ENCODE data around the gene SIRT1. TPM values are rescaled to one million over a fixed set of nuclear protein-coding genes. Genes with fewer than 3 reads are reported as not detected.

SIRT1 gene
- total RNA-seq, 1 donor from 2014 or later: 33.5 TPM

DNA sequence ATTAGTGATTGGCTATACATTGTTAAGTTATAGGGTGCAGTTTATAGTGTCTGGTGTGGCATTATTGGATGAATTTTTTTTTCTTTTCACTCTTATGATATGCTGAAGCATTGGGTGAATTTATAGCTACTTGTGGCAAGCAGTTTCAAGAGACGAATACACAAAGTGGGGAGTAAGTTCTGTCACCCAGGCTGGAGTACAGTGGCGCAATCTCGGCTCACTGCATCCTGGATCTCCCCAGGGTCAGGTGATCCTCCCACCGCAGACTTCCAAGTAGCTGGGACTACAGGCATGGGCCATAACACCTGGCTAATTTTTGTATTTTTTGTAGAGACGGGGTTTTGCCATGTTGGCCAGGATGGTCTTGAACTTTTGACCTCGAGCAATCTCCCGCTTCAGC, 6.3 kb upstream of the SIRT1 start:
- Mint-ChIP-seq H3K36me3 (ENCODE audit: unreplicated experiment) (no peaks in the 10 kb centered on the region), H3K4me1 (ENCODE audit: low read depth, unreplicated experiment) (no peaks in the 10 kb centered on the region), H3K27ac (ENCODE audit: unreplicated experiment) (no peak overlapping the region), H3K9me3 (ENCODE audit: unreplicated experiment) (peaks cover 5% of the 10 kb centered on the region), H3K27me3 (ENCODE audit: unreplicated experiment) (no peaks in the 10 kb centered on the region), H3K4me3 (ENCODE audit: unreplicated experiment) (no peak overlapping the region)
- TF ChIP-seq CTCF (IDR thresholded peaks at IDR 0.05; ENCODE audit: partially characterized antibody, unreplicated experiment): no peak
- DNase-seq: no peak

- no peak for TF ChIP-seq CTCF (IDR thresholded peaks at IDR 0.05; ENCODE audit: partially characterized antibody, unreplicated experiment)
- Mint-ChIP-seq H3K36me3 (ENCODE audit: unreplicated experiment) (peaks cover 4% of the 10 kb centered on the region), H3K9me3 (ENCODE audit: unreplicated experiment) (peaks cover 12% of the 10 kb centered on the region), H3K27ac (ENCODE audit: unreplicated experiment) (peak overlapping the region; percentile 95), H3K27me3 (ENCODE audit: unreplicated experiment) (peaks cover 5% of the 10 kb centered on the region), H3K4me3 (ENCODE audit: unreplicated experiment) (peak overlapping the region; percentile 95), H3K4me1 (ENCODE audit: low read depth, unreplicated experiment) (peaks cover 5% of the 10 kb centered on the region)
- no peak for DNase-seq
Measured at GRCh38 chr10:67883710-67884312, 645 bp upstream of the SIRT1 start.

- H3K27me3 Mint-ChIP-seq (ENCODE audit: unreplicated experiment): peaks cover 5% of the 10 kb centered on the region
- peaks cover 5% of the 10 kb centered on the region for H3K4me1 Mint-ChIP-seq (ENCODE audit: low read depth, unreplicated experiment)
- no peak for TF ChIP-seq CTCF (IDR thresholded peaks at IDR 0.05; ENCODE audit: partially characterized antibody, unreplicated experiment)
- H3K27ac Mint-ChIP-seq (ENCODE audit: unreplicated experiment): peak overlapping the region; percentile 88
- peak; percentile 80 for DNase-seq
- H3K36me3 Mint-ChIP-seq (ENCODE audit: unreplicated experiment): peaks cover 4% of the 10 kb centered on the region
- peaks cover 12% of the 10 kb centered on the region for H3K9me3 Mint-ChIP-seq (ENCODE audit: unreplicated experiment)
- H3K4me3 Mint-ChIP-seq (ENCODE audit: unreplicated experiment): peak overlapping the region; percentile 97
Measured at GRCh38 chr10:67884842-67885670, 600 bp downstream of the SIRT1 start.

DNA sequence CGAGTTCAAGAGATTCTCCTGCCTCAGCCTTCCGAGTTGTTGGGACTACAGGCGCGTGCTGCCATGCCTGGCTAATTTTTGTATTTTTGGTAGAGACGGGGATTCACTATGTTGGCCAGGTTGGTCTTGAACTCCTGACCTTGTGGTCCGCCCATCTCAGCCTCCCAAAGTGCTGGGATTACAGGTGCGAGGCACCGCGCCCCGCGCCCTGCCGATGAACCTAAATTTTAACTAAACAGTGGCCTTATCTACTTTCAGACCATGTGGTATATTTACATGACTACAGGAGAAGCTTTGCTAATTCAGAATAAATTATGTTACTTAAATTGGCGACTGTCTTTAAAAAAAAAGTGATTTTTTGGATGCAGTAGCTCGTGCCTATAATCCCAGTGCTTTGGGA, 9.2 kb downstream of the SIRT1 start:
- Mint-ChIP-seq H3K27ac (ENCODE audit: unreplicated experiment) (no peak overlapping the region), H3K4me1 (ENCODE audit: low read depth, unreplicated experiment) (no peaks in the 10 kb centered on the region), H3K27me3 (ENCODE audit: unreplicated experiment) (no peaks in the 10 kb centered on the region), H3K9me3 (ENCODE audit: unreplicated experiment) (no peaks in the 10 kb centered on the region), H3K36me3 (ENCODE audit: unreplicated experiment) (no peaks in the 10 kb centered on the region), H3K4me3 (ENCODE audit: unreplicated experiment) (no peak overlapping the region)
- DNase-seq: no peak
- no peak for TF ChIP-seq CTCF (IDR thresholded peaks at IDR 0.05; ENCODE audit: partially characterized antibody, unreplicated experiment)

- H3K4me1 Mint-ChIP-seq (ENCODE audit: low read depth, unreplicated experiment): no peaks in the 10 kb centered on the region
Measured at GRCh38 chr10:67903581-67903980, 19.1 kb downstream of the SIRT1 start.

More at GRCh38 chr10:67903581-67903980, 19.1 kb downstream of the SIRT1 start:
- no peak for DNase-seq
- no peaks in the 10 kb centered on the region for H3K36me3 Mint-ChIP-seq (ENCODE audit: unreplicated experiment)
- TF ChIP-seq CTCF (IDR thresholded peaks at IDR 0.05; ENCODE audit: partially characterized antibody, unreplicated experiment): no peak
- H3K27me3 Mint-ChIP-seq (ENCODE audit: unreplicated experiment): no peaks in the 10 kb centered on the region
- H3K9me3 Mint-ChIP-seq (ENCODE audit: unreplicated experiment): no peaks in the 10 kb centered on the region
- H3K4me3 Mint-ChIP-seq (ENCODE audit: unreplicated experiment): no peak overlapping the region
- no peak overlapping the region for H3K27ac Mint-ChIP-seq (ENCODE audit: unreplicated experiment)

Data from glutamatergic neuron (in vitro differentiated cells).